ENCODE results near the gene PCF11. TPM values are rescaled to one million over a fixed set of nuclear protein-coding genes. Genes with fewer than 3 reads are reported as not detected.

PCF11 gene
- total and polyA plus RNA-seq, 2 of the 13 experiments (the other 11 are each of a cell fraction or from before 2014, with no cell fraction given): 40.3 to 47.7 TPM

- TF ChIP-seq, protein P1, sequence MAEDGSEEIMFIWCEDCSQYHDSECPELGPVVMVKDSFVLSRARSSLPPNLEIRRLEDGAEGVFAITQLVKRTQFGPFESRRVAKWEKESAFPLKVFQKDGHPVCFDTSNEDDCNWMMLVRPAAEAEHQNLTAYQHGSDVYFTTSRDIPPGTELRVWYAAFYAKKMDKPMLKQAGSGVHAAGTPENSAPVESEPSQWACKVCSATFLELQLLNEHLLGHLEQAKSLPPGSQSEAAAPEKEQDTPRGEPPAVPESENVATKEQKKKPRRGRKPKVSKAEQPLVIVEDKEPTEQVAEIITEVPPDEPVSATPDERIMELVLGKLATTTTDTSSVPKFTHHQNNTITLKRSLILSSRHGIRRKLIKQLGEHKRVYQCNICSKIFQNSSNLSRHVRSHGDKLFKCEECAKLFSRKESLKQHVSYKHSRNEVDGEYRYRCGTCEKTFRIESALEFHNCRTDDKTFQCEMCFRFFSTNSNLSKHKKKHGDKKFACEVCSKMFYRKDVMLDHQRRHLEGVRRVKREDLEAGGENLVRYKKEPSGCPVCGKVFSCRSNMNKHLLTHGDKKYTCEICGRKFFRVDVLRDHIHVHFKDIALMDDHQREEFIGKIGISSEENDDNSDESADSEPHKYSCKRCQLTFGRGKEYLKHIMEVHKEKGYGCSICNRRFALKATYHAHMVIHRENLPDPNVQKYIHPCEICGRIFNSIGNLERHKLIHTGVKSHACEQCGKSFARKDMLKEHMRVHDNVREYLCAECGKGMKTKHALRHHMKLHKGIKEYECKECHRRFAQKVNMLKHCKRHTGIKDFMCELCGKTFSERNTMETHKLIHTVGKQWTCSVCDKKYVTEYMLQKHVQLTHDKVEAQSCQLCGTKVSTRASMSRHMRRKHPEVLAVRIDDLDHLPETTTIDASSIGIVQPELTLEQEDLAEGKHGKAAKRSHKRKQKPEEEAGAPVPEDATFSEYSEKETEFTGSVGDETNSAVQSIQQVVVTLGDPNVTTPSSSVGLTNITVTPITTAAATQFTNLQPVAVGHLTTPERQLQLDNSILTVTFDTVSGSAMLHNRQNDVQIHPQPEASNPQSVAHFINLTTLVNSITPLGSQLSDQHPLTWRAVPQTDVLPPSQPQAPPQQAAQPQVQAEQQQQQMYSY (CRISPR knock-in tag; IDR thresholded peaks at IDR 0.05): no peak
- no peak for TF ChIP-seq FIP1L1 (IDR thresholded peaks at IDR 0.05; ENCODE audit: borderline replicate concordance, insufficient read depth, low read depth, low read length)
- TF ChIP-seq TP53 (CRISPR knock-in tag; conservative IDR thresholded peaks at IDR 0.05): peak; percentile 54; the same call in 1 of the 2 replicates
- peak; percentile 67; the same call in 1 of the 2 replicates for TF ChIP-seq ZNF280B (CRISPR knock-in tag; IDR thresholded peaks at IDR 0.05; ENCODE audit: borderline replicate concordance)
- TF ChIP-seq, protein P2, sequence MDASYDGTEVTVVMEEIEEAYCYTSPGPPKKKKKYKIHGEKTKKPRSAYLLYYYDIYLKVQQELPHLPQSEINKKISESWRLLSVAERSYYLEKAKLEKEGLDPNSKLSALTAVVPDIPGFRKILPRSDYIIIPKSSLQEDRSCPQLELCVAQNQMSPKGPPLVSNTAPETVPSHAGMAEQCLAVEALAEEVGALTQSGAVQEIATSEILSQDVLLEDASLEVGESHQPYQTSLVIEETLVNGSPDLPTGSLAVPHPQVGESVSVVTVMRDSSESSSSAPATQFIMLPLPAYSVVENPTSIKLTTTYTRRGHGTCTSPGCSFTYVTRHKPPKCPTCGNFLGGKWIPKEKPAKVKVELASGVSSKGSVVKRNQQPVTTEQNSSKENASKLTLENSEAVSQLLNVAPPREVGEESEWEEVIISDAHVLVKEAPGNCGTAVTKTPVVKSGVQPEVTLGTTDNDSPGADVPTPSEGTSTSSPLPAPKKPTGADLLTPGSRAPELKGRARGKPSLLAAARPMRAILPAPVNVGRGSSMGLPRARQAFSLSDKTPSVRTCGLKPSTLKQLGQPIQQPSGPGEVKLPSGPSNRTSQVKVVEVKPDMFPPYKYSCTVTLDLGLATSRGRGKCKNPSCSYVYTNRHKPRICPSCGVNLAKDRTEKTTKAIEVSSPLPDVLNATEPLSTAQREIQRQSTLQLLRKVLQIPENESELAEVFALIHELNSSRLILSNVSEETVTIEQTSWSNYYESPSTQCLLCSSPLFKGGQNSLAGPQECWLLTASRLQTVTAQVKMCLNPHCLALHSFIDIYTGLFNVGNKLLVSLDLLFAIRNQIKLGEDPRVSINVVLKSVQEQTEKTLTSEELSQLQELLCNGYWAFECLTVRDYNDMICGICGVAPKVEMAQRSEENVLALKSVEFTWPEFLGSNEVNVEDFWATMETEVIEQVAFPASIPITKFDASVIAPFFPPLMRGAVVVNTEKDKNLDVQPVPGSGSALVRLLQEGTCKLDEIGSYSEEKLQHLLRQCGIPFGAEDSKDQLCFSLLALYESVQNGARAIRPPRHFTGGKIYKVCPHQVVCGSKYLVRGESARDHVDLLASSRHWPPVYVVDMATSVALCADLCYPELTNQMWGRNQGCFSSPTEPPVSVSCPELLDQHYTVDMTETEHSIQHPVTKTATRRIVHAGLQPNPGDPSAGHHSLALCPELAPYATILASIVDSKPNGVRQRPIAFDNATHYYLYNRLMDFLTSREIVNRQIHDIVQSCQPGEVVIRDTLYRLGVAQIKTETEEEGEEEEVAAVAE (CRISPR knock-in tag; IDR thresholded peaks at IDR 0.05; ENCODE audit: borderline replicate concordance): peak; percentile 66; the same call in 1 of the 2 replicates
- TF ChIP-seq ZNF124 (CRISPR knock-in tag; IDR thresholded peaks at IDR 0.05): peak; percentile 56; the same call in 1 of the 2 replicates
- TF ChIP-seq ZC3H13 (CRISPR knock-in tag; IDR thresholded peaks at IDR 0.05): no peak
- TF ChIP-seq RARA (CRISPR knock-in tag; IDR thresholded peaks at IDR 0.05): no peak
- peak; percentile 55 for TF ChIP-seq SP2 (CRISPR knock-in tag; IDR thresholded peaks at IDR 0.05)
- TF ChIP-seq, protein P3, sequence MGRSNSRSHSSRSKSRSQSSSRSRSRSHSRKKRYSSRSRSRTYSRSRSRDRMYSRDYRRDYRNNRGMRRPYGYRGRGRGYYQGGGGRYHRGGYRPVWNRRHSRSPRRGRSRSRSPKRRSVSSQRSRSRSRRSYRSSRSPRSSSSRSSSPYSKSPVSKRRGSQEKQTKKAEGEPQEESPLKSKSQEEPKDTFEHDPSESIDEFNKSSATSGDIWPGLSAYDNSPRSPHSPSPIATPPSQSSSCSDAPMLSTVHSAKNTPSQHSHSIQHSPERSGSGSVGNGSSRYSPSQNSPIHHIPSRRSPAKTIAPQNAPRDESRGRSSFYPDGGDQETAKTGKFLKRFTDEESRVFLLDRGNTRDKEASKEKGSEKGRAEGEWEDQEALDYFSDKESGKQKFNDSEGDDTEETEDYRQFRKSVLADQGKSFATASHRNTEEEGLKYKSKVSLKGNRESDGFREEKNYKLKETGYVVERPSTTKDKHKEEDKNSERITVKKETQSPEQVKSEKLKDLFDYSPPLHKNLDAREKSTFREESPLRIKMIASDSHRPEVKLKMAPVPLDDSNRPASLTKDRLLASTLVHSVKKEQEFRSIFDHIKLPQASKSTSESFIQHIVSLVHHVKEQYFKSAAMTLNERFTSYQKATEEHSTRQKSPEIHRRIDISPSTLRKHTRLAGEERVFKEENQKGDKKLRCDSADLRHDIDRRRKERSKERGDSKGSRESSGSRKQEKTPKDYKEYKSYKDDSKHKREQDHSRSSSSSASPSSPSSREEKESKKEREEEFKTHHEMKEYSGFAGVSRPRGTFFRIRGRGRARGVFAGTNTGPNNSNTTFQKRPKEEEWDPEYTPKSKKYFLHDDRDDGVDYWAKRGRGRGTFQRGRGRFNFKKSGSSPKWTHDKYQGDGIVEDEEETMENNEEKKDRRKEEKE (IDR thresholded peaks at IDR 0.05): no peak
- peak; percentile 53; the same call in 1 of the 2 replicates for TF ChIP-seq ZNF430 (CRISPR knock-in tag; IDR thresholded peaks at IDR 0.05)
- peak; percentile 33; the same call in 1 of the 2 replicates for TF ChIP-seq TFE3 (CRISPR knock-in tag; IDR thresholded peaks at IDR 0.05)
Measured at GRCh38 chr11:83193315-83194280, 36.7 kb downstream of the PCF11 start, which contains the start of gene ANKRD42 (continued).
